Gastrocnemius medialis (tissue), 4 donors: ENCODE results near the gene SRP19. TPM values are rescaled to one million over a fixed set of nuclear protein-coding genes. Genes with fewer than 3 reads are reported as not detected.

ENCODE experiments used
- ATAC-seq, 2 donors: fragments of 150-250 bp; one replicate each; pipeline ENCODE4 v1.9.1; 2016
- DNase-seq, 2 donors: peaks; one replicate each; pipeline ENCODE4 v3.0.0-alpha.2; 2019
- H3K27ac ChIP-seq, 4 donors: fragments of 200-600 bp; sonication (generic); 1 replicate in 1 of 4; 2 replicates in 3 of 4; pipeline ENCODE4 v1.5.1; 2016 to 2018; ENCODE audit warnings: mild to moderate bottlenecking in 2 of 4, moderate library complexity in 1 of 4
- H3K27me3 ChIP-seq, 3 donors: fragments of 200-600 bp; sonication (generic) in 2 of 3; 1 replicate in 1 of 3; 2 replicates in 2 of 3; pipeline versions ENCODE4 v1.5.1 to v1.6.0; 2016 to 2019; ENCODE audit warnings: mild to moderate bottlenecking in 1 of 3, moderate library complexity in 1 of 3
- H3K36me3 ChIP-seq, 2 donors: fragments of 200-600 bp; sonication (generic) in 1 of 2; one replicate each; pipeline ENCODE4 v1.5.1; 2017 to 2018
- H3K4me1 ChIP-seq, 2 donors: fragments of 200-600 bp; sonication (generic) in 1 of 2; one replicate each; pipeline ENCODE4 v1.5.1; 2016 to 2017; ENCODE audit warnings: mild to moderate bottlenecking in 2 of 2
- H3K4me3 ChIP-seq, 4 donors: fragments of 200-600 bp; sonication (generic) in 3 of 4; 1 replicate in 1 of 4; 2 replicates in 3 of 4; pipeline ENCODE4 v1.5.1; 2016 to 2019; ENCODE audit warnings: mild to moderate bottlenecking in 2 of 4
- H3K9me3 ChIP-seq, 3 donors: fragments of 200-600 bp; sonication (generic) in 2 of 3; 1 replicate in 1 of 3; 2 replicates in 2 of 3; pipeline ENCODE4 v1.5.1; 2016 to 2019
- CTCF ChIP-seq, 5 experiments: fragments of 450-650 bp in 3 of 5; fragments of 200-600 bp in 2 of 5; sonication (generic) in 2 of 5; IDR thresholded peaks in 4 of 5; conservative IDR thresholded peaks in 1 of 5; 1 replicate in 4 of 5; 2 replicates in 1 of 5; pipeline ENCODE4 v1.5.1; 2016 to 2019; ENCODE audit warnings: antibody characterized with exemption in 5 of 5, mild to moderate bottlenecking in 3 of 5, moderate library complexity in 3 of 5
- POLR2A ChIP-seq, 2 donors: fragments of 450-650 bp; IDR thresholded peaks; one replicate each; pipeline ENCODE4 v1.6.1; 2017; ENCODE audit warnings: antibody characterized with exemption in 2 of 2, mild to moderate bottlenecking in 2 of 2, moderate library complexity in 2 of 2
- in situ Hi-C, 4 donors: fragments of 200-750 bp; cut with MboI; loops; one replicate each; pipeline versions ENCODE4 v1.15.0 to v1.8.0; 2017; ENCODE audit warnings: low sequenced_read_pairs in 4 of 4
- intact Hi-C: fragments of 100-400 bp; cut with DNase I; formaldehyde crosslinking; loops from one replicate; pipeline ENCODE4 v1.15.1; 2023; ENCODE audit warnings: low total_unique reads
- total RNA-seq, 4 donors: library from RNA; depleted of rRNA; stranded (reverse); fragments of >200 nt; gene quantifications; one replicate each; pipeline versions ENCODE4 v1.1.0 to v1.2.3, GENCODE V29; 2016

SRP19 gene
- total RNA-seq, 4 donors from 2014 or later = 40.4 to 63.8 (median 55.0) TPM

- Histone ChIP-seq H3K9me3 (no peaks in the 10 kb centered on the region), H3K36me3 (peaks cover 0 to 53% of the 10 kb centered on the region in 2 donors), H3K27me3 (no peaks in the 10 kb centered on the region), H3K4me1 (no peaks in the 10 kb centered on the region), H3K27ac (no peak overlapping the region), H3K4me3 (no peak overlapping the region)
- DNase-seq (no peak), ATAC-seq (no peak)
- intact Hi-C loops (no loop called here), in situ Hi-C loops (no loop called here)
- TF ChIP-seq POLR2A (IDR thresholded peaks at IDR 0.05) = no peak
- no peak for TF ChIP-seq CTCF (IDR thresholded peaks at IDR 0.05 in 4 of 5, conservative IDR thresholded peaks at IDR 0.05 in 1 of 5)
These were observed 37.9 kb upstream of the SRP19 start for GRCh38 chr5:112823181-112823580.

GRCh38 chr5:112823656-112824055 is 37.4 kb upstream of the SRP19 start:
- Histone ChIP-seq H3K27ac (no peak overlapping the region), H3K4me1 (no peaks in the 10 kb centered on the region), H3K9me3 (no peaks in the 10 kb centered on the region), H3K36me3 (peaks cover 0 to 58% of the 10 kb centered on the region in 2 donors), H3K27me3 (no peaks in the 10 kb centered on the region), H3K4me3 (no peak overlapping the region)
- intact Hi-C loops (no loop called here), in situ Hi-C loops (no loop called here)
- DNase-seq (no peak), ATAC-seq (no peak)
- TF ChIP-seq POLR2A (IDR thresholded peaks at IDR 0.05) (no peak), CTCF (IDR thresholded peaks at IDR 0.05 in 4 of 5, conservative IDR thresholded peaks at IDR 0.05 in 1 of 5) (no peak)

- H3K27ac ChIP-seq = no peak overlapping the region
- no peaks in the 10 kb centered on the region for H3K27me3 ChIP-seq
- H3K36me3 ChIP-seq = peaks cover 0 to 59% of the 10 kb centered on the region in 2 donors
- no peaks in the 10 kb centered on the region for H3K4me1 ChIP-seq
- no peak for DNase-seq
- intact Hi-C loops (no loop called here), in situ Hi-C loops (no loop called here)
- no peak overlapping the region for H3K4me3 ChIP-seq
- ATAC-seq = no peak
- H3K9me3 ChIP-seq = no peaks in the 10 kb centered on the region
- TF ChIP-seq POLR2A (IDR thresholded peaks at IDR 0.05) = no peak
- no peak for TF ChIP-seq CTCF (IDR thresholded peaks at IDR 0.05 in 4 of 5, conservative IDR thresholded peaks at IDR 0.05 in 1 of 5)
These were observed 36.9 kb upstream of the SRP19 start for GRCh38 chr5:112824197-112824596.

GRCh38 chr5:112830378-112830777 is 30.7 kb upstream of the SRP19 start:
- Histone ChIP-seq H3K36me3 (peaks cover 0 to 38% of the 10 kb centered on the region in 2 donors), H3K4me1 (no peaks in the 10 kb centered on the region), H3K27me3 (no peaks in the 10 kb centered on the region), H3K27ac (no peak overlapping the region), H3K9me3 (no peaks in the 10 kb centered on the region), H3K4me3 (no peak overlapping the region)
- DNase-seq (no peak), ATAC-seq (no peak)
- TF ChIP-seq POLR2A (IDR thresholded peaks at IDR 0.05) (no peak), CTCF (IDR thresholded peaks at IDR 0.05 in 4 of 5, conservative IDR thresholded peaks at IDR 0.05 in 1 of 5) (no peak)
- in situ Hi-C loops (no loop called here), intact Hi-C loops (no loop called here)

- Histone ChIP-seq H3K36me3 (peaks cover 0 to 29% of the 10 kb centered on the region in 2 donors), H3K9me3 (no peaks in the 10 kb centered on the region), H3K27ac (no peak overlapping the region), H3K27me3 (no peaks in the 10 kb centered on the region), H3K4me3 (no peak overlapping the region), H3K4me1 (no peaks in the 10 kb centered on the region)
- intact Hi-C loops (no loop called here), in situ Hi-C loops (no loop called here)
- ATAC-seq = no peak
- TF ChIP-seq POLR2A (IDR thresholded peaks at IDR 0.05) = no peak
- no peak for TF ChIP-seq CTCF (IDR thresholded peaks at IDR 0.05 in 4 of 5, conservative IDR thresholded peaks at IDR 0.05 in 1 of 5)
- no peak for DNase-seq
These were observed 27.1 kb upstream of the SRP19 start for GRCh38 chr5:112833971-112834370.
